ENCODE results near the gene KANK2. TPM values are rescaled to one million over a fixed set of nuclear protein-coding genes. Genes with fewer than 3 reads are reported as not detected.

Gene KANK2
- total and polyA plus RNA-seq, 2 of the 13 experiments (the other 11 are each of a cell fraction or from before 2014, with no cell fraction given): 5.7 to 12.9 TPM

GRCh38 chr19:11239377-11240000 is 42.1 kb upstream of the KANK2 start, which contains the start of gene ANGPTL8 (continued):
- no peak for TF ChIP-seq ZNF713 (CRISPR knock-in tag; IDR thresholded peaks at IDR 0.05)
- no peak for TF ChIP-seq THAP8 (CRISPR knock-in tag; IDR thresholded peaks at IDR 0.05; ENCODE audit: borderline replicate concordance)
- TF ChIP-seq KMT2A (CRISPR knock-in tag; IDR thresholded peaks at IDR 0.05): peak; percentile 36
- TF ChIP-seq ZSCAN12 (CRISPR knock-in tag; IDR thresholded peaks at IDR 0.05): no peak
- 0 out of 2 replicates have a peak, but pooled peaks have one; percentile 79 for TF ChIP-seq MEIS1 (CRISPR knock-in tag; IDR thresholded peaks at IDR 0.05; ENCODE audit: borderline replicate concordance)
- TF ChIP-seq DDIT3 (CRISPR knock-in tag; IDR thresholded peaks at IDR 0.05): no peak; the same call in 1 of the 2 replicates
- peak; percentile 91 for TF ChIP-seq ZNF292 (CRISPR knock-in tag; IDR thresholded peaks at IDR 0.05; ENCODE audit: borderline replicate concordance, low read depth)
- peak; percentile 70 for TF ChIP-seq ISL2 (CRISPR knock-in tag; IDR thresholded peaks at IDR 0.05)
- TF ChIP-seq LRRFIP1 (CRISPR knock-in tag; conservative IDR thresholded peaks at IDR 0.05): no peak; the same call in 1 of the 2 replicates
- peak; percentile 100 for TF ChIP-seq DRAP1 (CRISPR knock-in tag; IDR thresholded peaks at IDR 0.05)
- no peak for TF ChIP-seq KDM1A (CRISPR knock-in tag; IDR thresholded peaks at IDR 0.05)
- TF ChIP-seq SMAD9 (CRISPR knock-in tag; IDR thresholded peaks at IDR 0.05): no peak
- no peak for TF ChIP-seq RELA (CRISPR knock-in tag; IDR thresholded peaks at IDR 0.05)
- peak; percentile 78; the same call in 1 of the 2 replicates for TF ChIP-seq ZNF704 (CRISPR knock-in tag; IDR thresholded peaks at IDR 0.05; ENCODE audit: borderline replicate concordance)
- TF ChIP-seq TRIM22 (IDR thresholded peaks at IDR 0.05): no peak
- TF ChIP-seq CERS6 (CRISPR knock-in tag; IDR thresholded peaks at IDR 0.05): no peak
- peak; percentile 91 for TF ChIP-seq ATF2 (CRISPR knock-in tag; IDR thresholded peaks at IDR 0.05)
- TF ChIP-seq SMARCC2 (IDR thresholded peaks at IDR 0.05): no peak
- TF ChIP-seq ZNF101 (CRISPR knock-in tag; IDR thresholded peaks at IDR 0.05; ENCODE audit: borderline replicate concordance, low read depth): peak; percentile 30; the same call in 1 of the 2 replicates

All from HepG2 (cell line).